HK-2 (cell line): ENCODE measurements around the gene CHRNG.

ENCODE experiments used
- DNase-seq: peaks from one replicate; pipeline ENCODE4 v3.0.0-alpha.2; 2018; ENCODE audit not compliant: unreplicated experiment

Gene CHRNG

DNA sequence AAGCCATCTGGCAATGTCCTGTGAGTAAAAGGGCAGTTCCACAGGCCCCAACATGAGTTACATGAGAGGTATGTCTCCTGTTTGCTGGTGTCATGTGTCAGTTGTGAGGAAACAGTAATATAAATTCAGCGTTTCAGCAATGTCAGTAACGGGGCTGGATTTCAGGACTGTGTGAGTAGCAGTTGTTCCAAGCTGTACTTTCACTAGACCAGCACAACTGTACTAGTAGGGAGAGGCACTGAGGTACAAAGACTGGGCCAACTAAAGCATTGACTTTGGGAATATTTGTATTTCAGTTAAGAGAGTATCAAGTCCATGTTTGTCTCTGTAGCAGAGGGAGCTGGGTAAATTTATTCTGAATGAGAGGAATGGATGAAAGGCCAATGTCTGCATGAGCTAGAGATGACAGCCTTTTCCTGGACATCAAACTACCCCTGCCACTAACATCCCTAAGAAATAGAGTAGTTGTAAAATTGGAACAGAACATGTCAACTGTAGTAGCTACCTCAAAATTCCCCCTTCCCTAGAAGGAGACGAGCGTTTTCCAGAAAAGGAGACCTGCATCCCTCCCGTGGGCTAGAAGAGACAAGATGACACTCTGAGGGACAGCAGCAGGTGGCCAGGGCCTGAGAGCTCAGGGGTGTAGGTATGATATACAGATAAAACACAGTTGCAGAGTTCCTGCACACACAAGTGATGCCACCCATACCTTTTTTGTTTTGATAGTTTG, 35.3 kb downstream of the CHRNG start:
- DNase-seq, result no peak

DNA sequence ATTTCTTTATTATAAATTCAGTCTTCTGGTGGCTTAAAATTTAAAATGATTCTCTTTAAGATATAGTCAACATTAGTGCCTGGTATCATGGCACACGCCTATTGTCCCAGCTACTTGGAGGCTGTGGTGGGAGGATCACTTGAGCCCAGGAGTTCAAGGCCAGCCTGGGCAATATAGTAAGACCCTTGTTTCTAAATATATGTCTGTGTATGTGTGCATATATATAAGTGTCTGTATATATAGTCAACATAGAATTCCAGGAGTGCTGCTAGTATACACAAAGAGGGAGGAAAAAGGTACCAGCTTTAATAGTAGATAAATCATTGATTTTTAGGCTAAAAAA, 35.9 kb downstream of the CHRNG start:
- no peak for DNase-seq

DNA sequence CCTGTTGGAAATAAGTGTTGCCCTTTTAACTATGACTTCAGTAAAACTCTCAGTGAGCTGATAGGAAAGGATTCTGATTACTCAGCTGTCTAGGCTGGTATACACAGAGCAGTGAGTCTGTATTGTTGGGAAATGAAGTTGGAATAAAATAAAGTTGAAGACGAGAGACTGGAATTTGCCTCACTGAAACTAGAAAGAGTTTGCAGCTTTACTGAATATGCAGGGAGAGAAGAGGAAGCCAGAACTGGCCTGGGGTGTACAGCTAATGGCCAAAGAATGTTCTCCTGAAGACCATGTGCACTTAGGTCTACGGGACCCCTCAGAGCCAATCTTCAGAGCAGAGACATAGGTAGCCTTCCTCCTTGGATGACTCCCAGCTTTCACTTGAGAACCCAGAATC, 37.5 kb downstream of the CHRNG start:
- DNase-seq, result no peak

DNA sequence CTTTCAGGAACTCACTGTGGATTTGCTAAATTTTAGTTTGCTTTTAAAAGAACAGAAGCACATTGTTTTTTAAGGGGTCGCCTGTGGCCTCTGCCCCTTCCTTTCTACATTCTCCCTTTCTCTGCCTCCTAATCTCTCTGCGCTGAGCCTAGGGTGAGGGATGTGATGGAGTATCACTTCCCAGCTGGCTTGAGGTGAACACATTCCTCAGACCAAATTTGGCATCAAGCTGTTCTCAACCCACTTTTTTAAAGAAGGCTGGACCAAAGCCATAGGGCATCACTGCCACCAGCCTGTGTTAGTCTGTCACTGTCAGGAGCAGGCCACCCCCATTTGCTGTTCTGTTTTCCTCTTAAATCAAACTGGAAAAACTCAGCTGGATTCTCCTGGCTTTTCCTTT, 38.3 kb downstream of the CHRNG start:
- no peak for DNase-seq

DNA sequence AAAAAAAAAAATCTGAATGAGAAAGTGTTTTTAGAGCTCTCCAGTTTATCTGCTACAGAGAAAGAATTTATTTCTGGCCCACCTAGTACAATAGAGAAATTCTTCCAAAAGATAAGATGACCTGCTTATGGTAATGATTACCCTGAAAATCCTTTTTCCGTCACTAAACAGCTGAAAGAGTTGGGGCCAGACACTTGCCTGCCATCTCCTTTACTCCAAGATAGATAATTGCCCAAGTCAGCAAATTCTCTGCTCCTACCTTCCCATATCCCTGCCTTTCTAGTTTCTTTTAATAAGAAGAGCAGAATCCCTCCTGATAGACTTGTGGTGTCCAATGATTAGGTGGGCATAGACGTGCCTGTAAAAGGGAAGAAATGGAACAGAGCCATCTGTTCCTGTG, 39.1 kb downstream of the CHRNG start:
- DNase-seq, result no peak

DNA sequence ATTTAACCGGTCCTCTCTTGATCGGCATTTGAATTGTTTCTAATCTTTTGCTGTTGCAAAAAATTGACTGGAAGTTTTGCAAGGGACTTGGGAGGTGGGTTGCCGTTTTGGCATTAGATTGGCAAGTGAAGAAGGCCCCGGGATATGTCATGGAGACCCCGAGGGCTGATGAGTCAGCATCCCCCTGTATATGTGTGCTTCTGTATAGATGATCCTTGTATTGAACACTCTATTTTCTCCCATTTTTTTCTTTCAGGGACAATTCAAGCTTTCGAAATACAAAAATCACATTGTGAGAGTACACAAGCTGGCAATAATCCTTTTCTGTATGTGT, 41.1 kb downstream of the CHRNG start:
- DNase-seq, result no peak

DNA sequence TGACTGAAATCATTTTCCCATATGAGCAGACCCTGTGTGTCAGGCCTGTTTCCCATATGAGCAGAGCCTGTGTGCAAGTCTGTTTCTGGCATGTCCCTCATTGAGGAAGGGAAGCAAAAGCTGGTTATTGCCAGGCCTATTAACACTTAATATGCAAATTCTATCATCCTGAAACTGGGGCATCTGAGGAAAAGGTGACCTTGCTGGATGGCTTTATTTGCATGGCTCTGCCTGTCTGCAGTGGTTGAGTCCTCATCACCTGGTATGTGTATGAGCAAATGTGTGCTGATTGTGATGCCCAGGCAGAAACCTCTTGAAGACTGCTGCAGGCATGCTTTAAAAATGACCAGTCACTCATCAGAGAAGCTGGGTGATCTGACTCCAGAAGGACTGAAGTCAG, 42.2 kb downstream of the CHRNG start:
- no peak for DNase-seq

DNA sequence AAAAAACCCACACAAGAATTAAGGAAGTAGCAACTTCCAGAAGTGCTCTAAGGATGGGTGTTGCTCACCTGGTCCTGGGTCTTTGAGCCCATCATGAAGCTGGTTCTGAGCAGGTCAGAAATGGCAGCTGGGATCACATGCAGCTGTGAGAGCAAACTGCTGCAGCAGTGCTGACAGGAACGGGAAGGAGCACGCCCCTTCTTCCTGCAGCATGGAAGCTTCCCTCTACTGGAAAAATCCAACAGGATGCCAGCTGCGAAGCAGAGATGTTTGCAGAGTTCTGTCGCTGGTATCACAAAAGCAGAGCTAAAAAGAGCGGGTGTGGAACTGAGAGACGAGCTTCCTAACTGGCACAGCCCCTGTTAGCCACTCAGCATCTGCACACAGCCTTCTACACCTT, 44.7 kb downstream of the CHRNG start:
- DNase-seq, result no peak

DNA sequence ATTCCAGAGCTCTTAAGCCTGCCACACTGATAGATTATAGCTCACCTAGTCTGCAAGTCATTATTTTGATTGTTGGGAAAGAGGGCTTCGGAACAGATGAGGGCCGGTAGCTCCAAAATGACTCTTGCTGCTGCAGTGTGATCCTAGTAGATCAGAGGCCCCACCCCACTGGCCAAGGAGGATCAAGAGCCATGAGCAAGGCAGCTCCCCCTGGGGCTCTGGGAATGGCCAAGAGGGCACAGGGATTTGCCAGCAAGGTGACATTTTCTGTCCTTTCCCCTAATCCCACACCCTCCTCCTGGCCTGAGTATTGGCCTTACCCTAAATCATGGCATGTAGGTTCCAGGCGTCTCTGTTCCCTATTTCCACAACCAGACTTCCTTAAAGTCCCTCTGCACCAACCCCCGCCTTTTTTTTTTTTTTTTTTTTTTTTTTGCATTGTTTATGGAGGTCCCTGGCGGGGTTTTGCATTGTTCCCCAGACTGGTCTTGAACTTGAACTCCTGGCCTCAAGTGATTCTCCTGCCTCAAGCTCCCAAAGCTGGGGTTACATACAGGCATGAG, 47.5 kb downstream of the CHRNG start:
- DNase-seq, result no peak

DNA sequence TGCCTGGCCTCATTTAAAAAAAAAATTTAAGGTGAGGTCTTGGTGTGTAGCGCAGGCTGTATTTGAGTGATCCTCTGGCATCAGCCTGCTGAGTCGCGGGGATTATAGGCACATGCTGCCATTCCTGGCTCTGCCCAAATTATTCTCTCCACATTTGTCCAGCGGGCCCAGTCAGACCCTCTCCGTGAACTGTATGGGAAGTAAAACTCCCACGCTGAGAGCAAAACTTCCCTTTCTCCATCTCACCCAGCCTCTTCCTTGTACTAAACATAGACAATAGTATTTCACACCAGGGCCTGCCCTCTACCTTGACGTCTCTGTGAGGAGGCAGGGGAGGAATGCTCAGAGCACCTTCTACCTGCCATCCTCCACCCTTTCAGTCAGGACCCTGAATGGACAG, 48.0 kb downstream of the CHRNG start:
- DNase-seq, result no peak

DNA sequence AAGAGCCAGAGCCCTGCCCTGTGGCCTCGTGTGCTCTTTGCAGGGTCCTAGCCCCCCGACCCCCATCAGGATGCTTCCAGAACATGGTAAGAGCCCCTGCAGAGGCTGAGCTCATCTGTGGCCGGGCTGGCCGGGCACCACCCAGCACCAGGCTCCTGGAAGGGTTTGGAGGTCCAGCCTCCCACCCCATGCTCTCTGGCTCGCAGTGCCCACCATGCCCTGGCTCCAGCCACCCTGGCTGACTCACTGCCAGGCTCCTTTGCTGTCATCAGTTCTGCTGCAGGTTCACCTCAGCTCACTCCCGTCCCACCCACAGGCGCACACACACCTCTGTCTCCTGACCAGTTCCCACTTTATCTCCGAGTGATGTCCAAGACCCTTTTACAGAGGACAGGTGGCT, 48.5 kb downstream of the CHRNG start:
- no peak for DNase-seq

DNA sequence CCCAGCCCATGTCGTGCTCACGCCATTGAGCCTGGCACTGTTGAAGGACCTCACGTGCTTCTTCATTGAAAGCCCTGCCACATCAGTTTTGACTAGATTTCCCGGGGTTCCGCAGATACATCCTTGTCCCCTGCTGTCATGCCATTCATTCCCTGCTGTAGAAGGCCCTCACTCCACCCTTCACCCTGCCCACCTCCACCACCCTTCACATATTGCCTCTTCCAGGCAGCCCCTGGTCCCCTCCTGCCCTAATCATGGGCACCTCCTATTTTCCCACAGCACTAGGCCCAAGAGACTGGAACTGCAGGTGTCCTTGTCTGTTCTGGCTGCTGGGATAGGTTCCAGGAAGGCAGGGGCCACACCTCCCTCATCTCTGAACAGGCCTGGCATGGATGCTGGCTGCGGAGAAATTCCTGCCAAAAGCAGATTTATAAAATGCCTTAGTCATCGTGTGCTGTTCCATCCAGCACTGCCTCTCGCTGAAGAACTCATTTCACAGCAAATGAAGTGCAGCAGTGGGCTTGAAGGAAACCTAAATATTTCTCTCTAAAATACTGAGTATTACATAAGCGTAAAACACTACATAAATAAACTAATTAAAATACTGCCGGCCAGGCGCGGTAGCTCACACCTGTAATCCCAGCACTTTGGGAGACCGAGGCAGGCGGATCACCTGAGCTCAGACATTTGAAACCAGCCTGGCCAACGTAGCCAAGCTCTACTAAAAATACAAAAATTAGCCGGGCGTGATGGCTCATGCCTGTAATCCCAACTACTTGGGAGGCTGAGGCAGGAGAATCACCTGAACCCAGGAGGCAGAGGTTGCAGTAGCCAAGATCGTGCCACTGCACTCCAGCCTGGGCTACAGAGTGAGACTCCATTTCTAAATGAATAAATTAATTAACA, 49.4 kb downstream of the CHRNG start:
- DNase-seq, result no peak

DNA sequence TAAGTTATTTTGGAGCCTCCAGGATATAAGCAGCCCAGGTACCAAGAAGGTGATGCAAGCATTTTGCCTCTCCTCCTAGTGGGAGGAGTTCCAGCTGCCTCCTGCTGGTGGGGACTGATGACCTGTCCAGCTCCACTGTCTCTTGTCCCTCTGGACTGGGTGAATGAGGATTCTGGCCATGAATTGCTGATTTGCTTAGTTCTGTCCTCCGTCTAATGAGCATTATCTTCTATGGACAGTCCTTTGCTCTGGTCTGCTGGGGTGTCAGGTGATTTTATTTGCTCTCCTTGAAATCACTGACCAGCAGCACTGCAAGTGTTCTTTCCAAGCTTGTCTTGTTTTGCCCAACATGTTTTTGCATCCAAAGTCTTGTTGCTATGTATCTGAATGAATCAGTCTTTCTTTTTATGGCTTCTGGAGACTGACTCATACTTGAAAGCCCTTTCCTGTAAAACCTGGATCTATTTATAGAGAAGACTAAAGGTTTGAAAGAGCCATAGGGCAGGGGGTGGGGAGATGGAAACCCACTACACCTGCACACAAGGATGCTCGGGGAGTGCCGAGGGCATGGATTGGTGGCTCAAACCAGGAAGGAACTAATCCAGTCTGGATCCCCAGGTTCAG, 53.4 kb downstream of the CHRNG start:
- DNase-seq, result peak; percentile 11

DNA sequence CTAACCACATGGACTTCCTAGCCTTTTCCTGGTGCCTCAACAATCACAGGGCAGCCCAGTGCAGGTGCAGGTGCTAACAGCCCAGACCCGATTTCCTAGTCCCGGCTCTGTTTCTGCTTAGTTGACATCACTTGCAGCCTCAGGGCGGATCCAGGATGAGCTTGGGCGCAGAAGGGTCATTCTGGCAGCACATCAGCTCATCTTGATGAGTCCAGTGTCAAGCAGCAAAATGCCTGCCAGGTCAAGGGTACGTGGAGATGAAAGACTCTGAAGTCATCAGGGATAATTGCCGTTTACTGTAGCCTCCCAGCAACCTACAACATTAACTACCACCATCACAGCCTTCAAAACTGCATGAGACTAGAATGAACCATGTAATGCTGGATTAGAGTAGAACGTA, 54.5 kb downstream of the CHRNG start:
- DNase-seq, result no peak
